ENCODE measurements around the gene FRMD5. TPM values are rescaled to one million over a fixed set of nuclear protein-coding genes. Genes with fewer than 3 reads are reported as not detected.

Gene FRMD5
- total RNA-seq, 1 experiment from 2014 or later, result 6.5 TPM

DNA sequence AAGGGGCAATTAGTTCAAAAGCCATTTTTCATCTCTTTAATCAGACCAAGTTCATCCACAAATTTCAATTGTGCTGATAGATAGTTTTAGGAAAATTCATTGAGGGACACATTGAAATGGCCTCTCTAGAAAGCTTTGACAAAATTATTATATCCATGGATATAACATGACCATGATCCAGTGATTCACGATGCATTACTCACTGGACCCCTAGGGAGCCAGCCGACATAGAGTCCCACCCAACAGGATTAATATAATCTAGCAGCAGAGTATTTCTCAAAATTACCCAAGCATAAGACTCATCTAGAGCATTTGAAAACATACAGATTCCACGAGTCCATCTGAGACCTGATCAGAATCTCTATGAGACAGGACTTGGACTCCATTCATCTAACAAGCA is 100.3 kb downstream of the FRMD5 start:
- no peak for DNase-seq
- no peak overlapping the region for H2AFZ ChIP-seq
- ChIA-PET POLR2A (ENCODE audit: unreplicated experiment) (no interaction called here), CTCF (no interaction called here)
- H3F3A ChIP-seq (ENCODE audit: insufficient read depth, low read depth), result no peaks in the 10 kb centered on the region
- no peaks in the 10 kb centered on the region for H3K79me2 ChIP-seq (ENCODE audit: low read depth)
- no peak overlapping the region for H3K4me2 ChIP-seq
- H3K9me3 ChIP-seq (ENCODE audit: insufficient read depth, low read depth), result no peaks in the 10 kb centered on the region
- TF ChIP-seq, protein P1, sequence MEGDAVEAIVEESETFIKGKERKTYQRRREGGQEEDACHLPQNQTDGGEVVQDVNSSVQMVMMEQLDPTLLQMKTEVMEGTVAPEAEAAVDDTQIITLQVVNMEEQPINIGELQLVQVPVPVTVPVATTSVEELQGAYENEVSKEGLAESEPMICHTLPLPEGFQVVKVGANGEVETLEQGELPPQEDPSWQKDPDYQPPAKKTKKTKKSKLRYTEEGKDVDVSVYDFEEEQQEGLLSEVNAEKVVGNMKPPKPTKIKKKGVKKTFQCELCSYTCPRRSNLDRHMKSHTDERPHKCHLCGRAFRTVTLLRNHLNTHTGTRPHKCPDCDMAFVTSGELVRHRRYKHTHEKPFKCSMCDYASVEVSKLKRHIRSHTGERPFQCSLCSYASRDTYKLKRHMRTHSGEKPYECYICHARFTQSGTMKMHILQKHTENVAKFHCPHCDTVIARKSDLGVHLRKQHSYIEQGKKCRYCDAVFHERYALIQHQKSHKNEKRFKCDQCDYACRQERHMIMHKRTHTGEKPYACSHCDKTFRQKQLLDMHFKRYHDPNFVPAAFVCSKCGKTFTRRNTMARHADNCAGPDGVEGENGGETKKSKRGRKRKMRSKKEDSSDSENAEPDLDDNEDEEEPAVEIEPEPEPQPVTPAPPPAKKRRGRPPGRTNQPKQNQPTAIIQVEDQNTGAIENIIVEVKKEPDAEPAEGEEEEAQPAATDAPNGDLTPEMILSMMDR (conservative IDR thresholded peaks at IDR 0.05), result no peak
- no peak for TF ChIP-seq EZH2 (IDR thresholded peaks at IDR 0.05; ENCODE audit: low read depth)
- H3K4me1 ChIP-seq (replicated peaks; ENCODE audit: insufficient read depth), result no peaks in the 10 kb centered on the region
- BruUV-seq (replicated peaks), result no TSS peak
- H3K27me3 ChIP-seq (ENCODE audit: insufficient read depth, low read depth), result no peaks in the 10 kb centered on the region
- intact Hi-C loops (cut with micrococcal nuclease; ENCODE audit: unreplicated experiment), result no loop called here
- no peaks in the 10 kb centered on the region for H3K9me2 ChIP-seq (ENCODE audit: insufficient read depth)
- no peaks in the 10 kb centered on the region for H3K36me3 ChIP-seq (ENCODE audit: low read depth)
- H3K27ac ChIP-seq, result no peak overlapping the region
- no peak overlapping the region for H3K4me3 ChIP-seq
- no peaks in the 10 kb centered on the region for H4K20me1 ChIP-seq (ENCODE audit: insufficient read depth)

DNA sequence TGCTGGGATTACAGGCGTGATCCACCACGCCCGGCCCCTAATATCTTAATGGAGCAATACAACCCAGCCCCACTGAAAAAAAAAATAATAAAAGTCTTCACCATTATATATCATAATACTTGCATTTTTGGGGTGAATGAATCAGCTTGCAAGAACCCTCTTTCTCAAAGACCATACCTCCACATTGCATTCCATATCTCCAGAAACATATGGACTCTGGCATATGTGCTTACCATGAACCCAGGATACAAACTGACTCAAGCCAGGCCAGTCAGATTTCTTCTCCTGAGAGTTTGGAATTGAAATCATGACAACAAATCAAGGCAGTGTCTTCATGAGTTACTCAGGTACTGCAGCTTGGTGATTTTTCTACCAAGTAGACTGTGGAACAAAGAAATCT is 101.2 kb downstream of the FRMD5 start:
- intact Hi-C loops (cut with micrococcal nuclease; ENCODE audit: unreplicated experiment), result no loop called here
- no peak for DNase-seq
- no peak for TF ChIP-seq EZH2 (IDR thresholded peaks at IDR 0.05; ENCODE audit: low read depth)
- TF ChIP-seq, protein P1 (conservative IDR thresholded peaks at IDR 0.05), result no peak
- H3F3A ChIP-seq (ENCODE audit: insufficient read depth, low read depth), result no peaks in the 10 kb centered on the region
- H3K4me2 ChIP-seq, result no peak overlapping the region
- no peaks in the 10 kb centered on the region for H3K9me2 ChIP-seq (ENCODE audit: insufficient read depth)
- H3K27ac ChIP-seq, result no peak overlapping the region
- no peaks in the 10 kb centered on the region for H3K9me3 ChIP-seq (ENCODE audit: insufficient read depth, low read depth)
- BruUV-seq (replicated peaks), result no TSS peak
- H2AFZ ChIP-seq, result no peak overlapping the region
- H4K20me1 ChIP-seq (ENCODE audit: insufficient read depth), result no peaks in the 10 kb centered on the region
- ChIA-PET POLR2A (ENCODE audit: unreplicated experiment) (no interaction called here), CTCF (no interaction called here)
- no peak overlapping the region for H3K4me3 ChIP-seq
- no peaks in the 10 kb centered on the region for H3K27me3 ChIP-seq (ENCODE audit: insufficient read depth, low read depth)
- H3K36me3 ChIP-seq (ENCODE audit: low read depth), result no peaks in the 10 kb centered on the region
- H3K79me2 ChIP-seq (ENCODE audit: low read depth), result no peaks in the 10 kb centered on the region
- no peaks in the 10 kb centered on the region for H3K4me1 ChIP-seq (replicated peaks; ENCODE audit: insufficient read depth)

DNA sequence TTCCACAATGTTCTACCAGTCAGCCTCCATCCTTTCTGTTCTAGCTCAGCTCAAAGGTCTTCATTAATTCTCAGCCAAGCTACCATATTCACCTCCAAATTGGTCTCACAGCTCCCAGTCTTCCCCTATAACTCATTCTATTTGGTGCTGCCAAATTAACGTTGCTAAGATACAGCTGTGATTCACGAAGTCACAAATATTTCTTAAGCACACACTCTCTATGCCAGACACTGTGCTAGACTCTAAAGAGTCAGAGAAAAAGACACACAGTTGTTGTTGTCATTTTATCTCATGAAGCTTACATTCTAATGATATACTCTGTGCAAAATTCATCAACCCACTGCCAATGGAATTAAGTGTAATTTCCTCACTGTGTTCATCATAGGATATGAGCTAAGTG is 102.8 kb downstream of the FRMD5 start:
- no peak for TF ChIP-seq EZH2 (IDR thresholded peaks at IDR 0.05; ENCODE audit: low read depth)
- TF ChIP-seq, protein P1 (conservative IDR thresholded peaks at IDR 0.05), result no peak
- H3K27me3 ChIP-seq (ENCODE audit: insufficient read depth, low read depth), result no peaks in the 10 kb centered on the region
- no peaks in the 10 kb centered on the region for H4K20me1 ChIP-seq (ENCODE audit: insufficient read depth)
- no peaks in the 10 kb centered on the region for H3K36me3 ChIP-seq (ENCODE audit: low read depth)
- intact Hi-C loops (cut with micrococcal nuclease; ENCODE audit: unreplicated experiment), result no loop called here
- no peak overlapping the region for H3K4me3 ChIP-seq
- ChIA-PET CTCF (no interaction called here), POLR2A (ENCODE audit: unreplicated experiment) (no interaction called here)
- peaks cover 8% of the 10 kb centered on the region for H3F3A ChIP-seq (ENCODE audit: insufficient read depth, low read depth)
- BruUV-seq (replicated peaks), result no TSS peak
- DNase-seq, result no peak
- no peak overlapping the region for H2AFZ ChIP-seq
- H3K9me2 ChIP-seq (ENCODE audit: insufficient read depth), result no peaks in the 10 kb centered on the region
- peaks cover 12% of the 10 kb centered on the region for H3K4me1 ChIP-seq (replicated peaks; ENCODE audit: insufficient read depth)
- H3K79me2 ChIP-seq (ENCODE audit: low read depth), result no peaks in the 10 kb centered on the region
- H3K4me2 ChIP-seq, result no peak overlapping the region
- no peaks in the 10 kb centered on the region for H3K9me3 ChIP-seq (ENCODE audit: insufficient read depth, low read depth)
- no peak overlapping the region for H3K27ac ChIP-seq
